GM19328 (cell line): ENCODE results near the gene CAPS.

Experiments
- ATAC-seq: cut with Tn5 transposase; IDR thresholded peaks from one replicate; pipeline ENCODE4 v1.9.1; 2021; ENCODE audit warnings: mild to moderate bottlenecking, moderate library complexity; ENCODE audit not compliant: unreplicated experiment

The CAPS gene

DNA sequence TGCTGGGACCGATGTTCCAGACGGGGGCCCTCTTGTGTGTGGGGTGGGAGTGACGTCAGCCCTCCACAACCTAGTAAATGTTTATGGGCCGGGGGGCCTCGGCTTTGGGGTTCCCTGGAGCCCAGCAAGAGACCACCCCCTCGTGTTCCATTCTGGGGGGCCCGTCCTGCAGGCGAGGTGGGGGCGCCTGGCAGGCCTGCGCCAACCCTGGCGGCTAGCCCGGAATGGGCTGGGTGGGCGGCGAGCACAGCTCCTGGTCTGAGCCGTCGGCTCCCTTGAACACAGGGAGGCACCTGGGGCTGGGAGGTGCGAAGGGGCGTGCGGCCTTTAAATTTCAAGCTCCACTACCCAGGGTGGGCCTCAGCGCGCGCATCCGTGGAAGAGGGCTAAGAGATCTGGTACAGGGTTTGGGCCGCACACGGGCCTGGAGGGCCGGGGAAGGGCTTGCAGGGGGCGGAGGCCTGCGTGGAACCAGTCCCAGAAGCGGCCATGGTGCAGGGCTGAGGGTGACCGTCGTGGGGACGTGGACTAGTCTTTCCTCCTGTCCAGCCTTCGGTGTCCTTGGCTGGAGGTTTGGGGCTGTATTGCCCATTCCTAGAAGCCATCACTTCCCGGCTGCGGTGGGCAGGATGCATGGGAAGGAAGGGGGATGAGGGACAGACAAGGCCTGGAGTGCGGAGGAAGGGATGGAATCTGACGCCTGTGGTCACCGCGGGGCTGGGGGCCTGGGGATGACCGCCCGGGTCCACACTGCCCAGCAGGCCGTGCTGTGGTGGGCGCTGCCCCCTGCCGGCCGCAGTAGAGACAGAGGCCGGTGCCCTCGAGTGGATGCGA lies 21.9 kb upstream of the CAPS start:
- no peak for ATAC-seq

DNA sequence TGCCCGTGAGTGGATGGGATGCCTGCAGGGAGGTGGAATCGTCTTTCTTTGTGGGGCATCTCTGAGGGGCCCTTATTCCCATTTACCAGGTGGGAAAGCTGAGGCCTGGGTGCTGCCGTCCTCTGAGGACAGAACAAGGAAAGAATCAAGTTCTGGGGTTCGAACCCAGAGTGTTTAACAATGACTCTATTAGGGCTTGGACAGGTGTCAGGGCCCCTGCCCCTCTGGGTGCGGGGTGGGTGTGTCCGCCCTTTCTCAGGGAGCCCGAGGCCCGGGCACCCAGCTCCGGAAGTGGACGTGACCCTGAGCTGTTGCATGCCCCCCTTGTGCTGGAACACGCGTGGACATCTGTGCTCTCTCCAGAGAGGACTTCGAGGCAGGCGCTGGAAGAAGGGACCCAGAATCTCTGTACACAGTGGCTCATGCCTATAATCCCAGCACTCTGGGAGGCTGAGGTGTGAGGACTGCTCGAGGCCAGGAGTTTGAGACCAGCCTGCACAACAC lies 21.2 kb upstream of the CAPS start:
- ATAC-seq, result no peak

DNA sequence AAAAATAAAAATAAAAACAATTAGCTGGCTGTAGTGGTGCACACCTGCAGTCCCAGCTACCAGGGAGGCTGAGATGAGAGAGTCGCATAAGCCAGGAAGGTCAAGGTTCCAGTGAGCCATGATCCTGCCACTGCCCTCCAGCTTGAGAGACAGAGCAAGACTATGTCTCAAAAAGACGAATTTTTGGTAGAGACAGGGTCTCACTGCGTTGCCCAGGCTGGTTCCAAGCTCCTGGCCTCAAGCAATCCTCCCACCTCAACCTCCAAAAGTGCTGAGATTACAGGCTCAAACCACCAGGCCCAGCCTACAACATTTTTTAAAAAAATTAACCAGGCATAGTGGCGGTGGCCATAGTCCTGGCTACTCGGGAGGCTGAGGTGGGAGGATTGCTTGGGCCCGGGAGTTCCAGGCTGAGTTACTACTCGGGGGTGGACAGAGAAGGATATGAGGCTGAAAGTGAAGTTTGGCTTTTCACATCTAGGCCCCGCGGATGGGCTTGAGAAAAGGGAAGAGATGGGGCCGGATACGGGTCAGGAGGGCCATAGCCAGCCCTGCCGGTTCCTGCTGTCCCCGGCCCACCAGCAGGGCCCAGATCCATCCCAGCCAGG lies 20.7 kb upstream of the CAPS start:
- no peak for ATAC-seq

DNA sequence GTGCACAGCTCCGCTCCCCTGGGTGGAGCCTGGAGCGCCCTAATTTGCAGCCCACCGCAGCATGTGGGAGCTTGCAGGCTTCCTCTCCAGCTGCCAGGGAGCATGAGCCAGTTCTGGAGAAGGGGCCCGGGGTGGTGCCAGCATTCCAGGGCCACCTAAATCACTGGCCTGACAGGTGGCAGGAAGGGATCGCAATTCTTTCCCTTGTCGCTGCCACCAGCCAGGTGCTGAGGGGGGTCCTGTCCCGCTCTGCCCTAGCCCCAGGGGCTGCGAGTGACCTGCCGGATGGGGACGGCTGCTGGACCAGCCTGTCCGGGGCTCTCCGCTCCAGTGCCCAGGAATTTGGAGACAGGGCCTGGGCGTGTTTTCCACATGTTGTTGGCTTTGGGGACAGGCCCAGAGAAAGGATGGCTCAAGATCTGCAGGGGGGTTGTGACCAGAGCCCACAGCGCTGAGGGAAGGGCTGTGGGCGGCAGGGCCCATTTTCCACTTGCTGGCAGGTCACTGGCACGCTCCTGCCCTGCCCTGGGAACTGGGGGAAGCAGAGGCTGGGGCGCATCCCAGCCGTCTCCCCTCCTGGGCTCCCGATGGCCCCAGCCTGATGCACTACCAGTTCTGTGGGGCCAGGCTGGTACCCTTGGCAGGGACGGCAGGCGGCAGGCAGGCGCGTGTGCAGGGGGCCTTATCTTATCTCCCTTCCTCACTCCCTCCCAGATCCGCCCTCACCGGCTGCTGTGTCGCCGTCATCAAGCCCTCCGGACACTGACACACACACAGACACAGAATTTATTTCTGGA lies 19.9 kb upstream of the CAPS start:
- no peak for ATAC-seq

DNA sequence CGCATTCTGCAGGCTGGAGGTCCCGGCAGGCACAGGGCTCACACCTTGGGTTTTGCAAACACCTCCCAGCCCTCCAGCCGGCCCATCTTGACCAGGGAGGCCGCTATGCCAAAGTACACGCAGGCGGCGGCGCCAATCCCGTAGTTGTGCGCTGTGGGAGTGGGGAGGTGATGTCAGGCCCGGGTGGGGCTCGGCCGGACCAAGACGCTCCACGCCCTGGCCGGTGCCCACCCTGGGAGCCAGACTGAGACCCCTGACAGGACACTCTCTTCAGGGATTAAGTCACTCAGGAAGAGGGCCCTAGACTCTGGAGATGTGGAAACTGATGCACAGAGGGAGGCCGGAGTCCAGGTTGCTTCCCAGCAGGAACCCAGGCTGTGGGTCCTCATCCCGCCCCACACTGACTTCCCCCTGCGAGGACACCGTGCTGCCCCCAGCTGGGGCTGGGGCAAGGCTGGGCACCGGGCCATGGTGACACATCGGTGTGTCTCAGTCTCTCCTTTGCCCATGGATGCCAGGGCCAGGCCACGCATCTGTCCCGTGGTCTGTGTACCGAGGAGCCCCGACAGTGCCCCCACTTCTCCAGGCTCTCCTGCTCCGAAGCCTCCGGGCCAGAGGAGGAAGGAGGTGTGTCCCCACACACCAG lies 19.2 kb upstream of the CAPS start:
- no peak for ATAC-seq

DNA sequence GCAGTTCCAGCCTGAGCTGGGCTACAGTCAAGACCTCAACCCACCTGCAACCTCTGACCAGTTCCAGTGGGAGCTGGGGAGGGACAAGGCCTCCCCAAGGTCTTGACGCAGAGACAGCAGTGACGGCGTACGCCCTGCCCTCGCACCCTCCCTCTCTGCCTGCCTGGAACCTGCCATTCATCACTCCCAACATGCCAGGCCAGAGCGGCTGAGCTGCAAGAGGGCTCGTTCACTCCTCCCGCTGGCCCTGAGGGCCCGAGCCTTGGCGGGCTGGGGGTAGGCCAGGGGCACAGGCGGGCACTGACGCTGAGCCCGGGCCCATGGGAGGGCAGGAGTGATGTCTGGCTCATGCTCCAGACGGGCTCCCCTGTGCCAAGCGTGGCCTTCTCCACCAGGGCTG lies 18.6 kb upstream of the CAPS start:
- ATAC-seq, result no peak

DNA sequence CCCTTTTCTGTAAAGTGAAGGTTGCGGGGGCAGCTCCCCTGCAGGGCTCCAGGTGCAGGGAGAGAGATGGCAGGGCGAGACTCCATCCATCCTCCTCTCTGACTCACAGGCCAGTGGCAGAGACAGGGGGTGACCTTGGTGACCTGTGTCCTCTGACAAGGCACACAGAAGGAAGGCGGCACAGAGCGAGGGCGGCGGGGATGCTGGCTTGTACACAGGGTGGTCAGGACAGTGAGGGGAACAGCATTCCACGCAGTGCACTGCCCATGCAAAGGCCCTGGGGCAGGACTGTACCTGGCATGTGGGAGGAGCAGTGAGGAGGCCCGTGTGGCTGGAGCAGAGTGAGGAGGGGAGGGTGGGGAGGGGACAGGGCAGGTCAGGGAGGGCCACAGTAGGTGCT lies 18.2 kb upstream of the CAPS start:
- no peak for ATAC-seq

DNA sequence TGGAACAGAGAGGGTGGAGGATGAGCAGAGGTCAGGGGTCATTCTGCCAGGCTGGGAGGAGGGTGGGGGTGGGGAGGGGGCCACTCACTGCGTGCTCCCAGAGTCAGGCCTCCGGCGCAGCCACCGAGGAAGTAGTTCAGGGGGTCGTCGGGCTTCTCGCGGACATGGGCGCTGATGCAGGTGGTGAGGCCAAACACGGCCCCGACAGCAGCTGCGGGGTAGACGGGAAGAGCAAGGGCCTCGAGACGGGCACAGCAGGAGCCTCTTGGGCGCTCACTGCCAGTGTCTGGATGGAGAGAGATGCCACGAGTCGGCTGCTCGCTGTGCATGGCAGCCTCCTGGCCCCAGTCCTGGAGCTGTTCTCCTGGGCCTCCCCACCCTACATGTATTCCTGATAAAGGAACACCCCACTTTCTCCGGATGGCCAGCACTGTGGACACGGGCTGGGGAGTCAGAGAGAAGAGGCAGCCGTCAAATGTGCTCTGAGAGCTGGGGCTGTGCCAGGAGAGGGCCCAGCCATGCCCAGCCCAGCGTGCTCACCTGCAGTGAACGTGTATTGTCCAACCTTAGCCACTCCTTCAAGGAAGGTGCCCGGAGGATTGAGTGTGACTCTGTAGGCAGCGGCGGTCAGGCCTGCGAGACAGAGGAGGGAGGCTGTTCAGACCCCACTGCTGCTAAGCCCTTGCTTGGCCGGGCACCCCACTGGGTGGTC lies 17.5 kb upstream of the CAPS start:
- ATAC-seq, result no peak

DNA sequence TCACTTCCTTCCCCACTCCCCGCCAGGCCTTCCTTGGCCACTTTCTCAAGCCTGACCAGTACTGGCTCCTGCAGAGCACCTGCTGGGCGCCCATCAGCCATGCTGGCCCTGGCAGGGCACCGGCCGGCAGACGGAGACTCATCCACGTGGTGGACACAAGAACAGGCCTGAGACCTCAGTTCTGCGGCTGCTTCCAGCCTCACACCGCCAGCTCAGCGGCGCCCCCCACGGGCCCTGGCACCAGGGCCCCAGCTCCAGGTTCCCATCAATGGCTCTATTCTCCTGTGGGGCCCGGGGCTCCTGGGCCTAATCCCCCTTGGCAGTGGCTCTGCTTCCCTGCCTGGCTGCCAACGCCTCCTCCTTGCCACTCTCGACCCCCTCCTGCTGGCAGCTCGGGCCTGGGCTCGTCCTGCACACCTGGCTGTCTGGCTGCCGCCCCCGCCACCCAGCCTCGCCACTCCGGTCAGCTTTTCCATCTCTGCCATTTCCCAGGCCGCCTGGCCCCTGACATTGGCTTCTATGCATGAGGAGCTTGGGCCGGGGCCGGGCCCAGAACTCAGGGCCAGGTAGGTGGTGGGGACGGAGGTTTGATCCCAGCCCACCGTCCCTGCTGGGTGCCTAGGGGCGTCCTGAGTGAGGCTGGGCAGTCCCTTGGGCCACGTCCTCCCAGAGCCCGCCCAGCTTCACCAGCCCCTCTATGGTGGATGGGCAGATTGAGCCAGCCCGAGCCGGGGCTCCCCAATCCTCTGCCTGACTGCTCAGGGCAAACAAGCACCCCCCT lies 16.7 kb upstream of the CAPS start:
- ATAC-seq, result no peak

DNA sequence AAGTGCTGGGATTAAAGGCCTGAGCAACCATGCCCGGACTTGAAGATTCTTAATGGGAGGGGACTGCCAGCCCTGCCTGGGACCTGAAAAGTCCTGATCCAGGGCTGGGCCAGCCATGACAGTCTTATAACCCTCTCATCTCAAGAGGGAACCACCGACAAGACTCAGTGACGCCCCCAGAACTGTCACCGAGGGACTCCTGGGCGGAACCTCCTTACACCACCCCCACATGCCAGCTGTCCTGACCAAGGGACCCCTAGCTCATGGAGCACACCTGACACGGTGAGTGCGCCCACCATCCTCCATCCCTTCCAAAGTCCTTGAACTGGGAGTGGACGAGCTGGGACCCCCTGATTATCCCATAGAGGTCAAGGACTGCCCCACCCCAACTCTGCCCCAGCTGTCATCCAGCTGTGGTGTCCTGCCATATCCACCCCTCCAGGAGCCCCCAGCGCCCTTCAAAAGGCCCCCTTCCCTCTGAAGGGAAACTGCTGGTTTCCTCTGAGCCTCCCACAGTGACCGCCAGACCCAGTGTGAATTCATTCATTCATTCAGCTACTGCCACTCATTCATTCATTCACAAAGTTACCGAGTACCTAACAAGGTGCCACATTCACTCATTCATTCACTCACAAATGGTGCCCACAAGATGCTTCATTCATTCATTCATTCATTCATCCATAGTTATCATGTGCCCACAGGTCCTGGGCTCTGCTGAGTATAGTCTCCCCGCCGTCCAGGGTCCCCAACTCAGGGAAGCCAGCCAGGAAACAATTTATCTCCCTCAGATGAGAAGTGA lies 14.1 kb upstream of the CAPS start:
- no peak for ATAC-seq

DNA sequence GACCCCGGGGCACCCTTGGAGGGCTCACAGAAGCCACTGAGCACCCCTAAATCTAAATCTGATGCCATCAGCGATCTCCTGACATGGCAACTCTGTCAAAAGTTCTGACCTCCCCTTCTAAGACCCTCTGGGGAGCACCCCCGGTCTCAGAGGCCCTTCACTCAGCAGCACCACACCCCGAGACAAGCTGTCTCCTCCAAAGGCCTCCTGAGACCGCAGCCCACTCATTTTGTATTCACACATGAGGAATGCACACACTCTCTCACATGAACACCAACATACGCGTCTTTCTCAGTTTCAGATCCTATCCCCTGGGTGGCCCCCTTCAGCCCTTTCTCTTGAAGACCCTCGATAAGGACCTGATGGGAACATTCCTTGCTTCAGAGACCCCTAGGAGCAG lies 13.1 kb upstream of the CAPS start:
- ATAC-seq, result no peak

DNA sequence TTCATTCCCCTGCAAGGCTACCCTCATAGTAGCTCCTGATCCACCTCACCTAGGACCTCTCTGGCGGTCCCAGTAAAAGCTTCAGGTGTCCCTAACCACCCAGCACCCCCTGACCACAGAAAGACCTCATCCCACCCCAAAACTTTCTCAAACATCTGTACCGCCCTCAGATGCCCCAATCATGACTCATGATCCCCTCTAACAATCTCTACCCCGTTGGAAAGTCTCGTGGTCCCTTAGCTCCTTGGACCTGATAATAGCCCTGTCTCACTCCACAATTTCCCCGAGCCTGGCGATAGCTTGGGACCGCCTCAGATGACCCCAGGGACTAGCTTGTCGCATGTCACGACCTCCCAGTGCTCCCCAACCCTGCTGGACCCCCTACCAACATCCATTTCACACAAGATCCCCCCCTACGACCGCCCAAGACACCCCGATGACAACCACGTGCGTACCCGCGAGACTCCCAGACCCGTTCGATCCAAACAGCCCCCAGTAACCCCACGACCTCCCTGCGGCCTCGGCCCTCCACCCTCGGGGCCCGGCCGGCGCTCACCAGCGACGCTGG lies 10.9 kb upstream of the CAPS start:
- no peak for ATAC-seq

DNA sequence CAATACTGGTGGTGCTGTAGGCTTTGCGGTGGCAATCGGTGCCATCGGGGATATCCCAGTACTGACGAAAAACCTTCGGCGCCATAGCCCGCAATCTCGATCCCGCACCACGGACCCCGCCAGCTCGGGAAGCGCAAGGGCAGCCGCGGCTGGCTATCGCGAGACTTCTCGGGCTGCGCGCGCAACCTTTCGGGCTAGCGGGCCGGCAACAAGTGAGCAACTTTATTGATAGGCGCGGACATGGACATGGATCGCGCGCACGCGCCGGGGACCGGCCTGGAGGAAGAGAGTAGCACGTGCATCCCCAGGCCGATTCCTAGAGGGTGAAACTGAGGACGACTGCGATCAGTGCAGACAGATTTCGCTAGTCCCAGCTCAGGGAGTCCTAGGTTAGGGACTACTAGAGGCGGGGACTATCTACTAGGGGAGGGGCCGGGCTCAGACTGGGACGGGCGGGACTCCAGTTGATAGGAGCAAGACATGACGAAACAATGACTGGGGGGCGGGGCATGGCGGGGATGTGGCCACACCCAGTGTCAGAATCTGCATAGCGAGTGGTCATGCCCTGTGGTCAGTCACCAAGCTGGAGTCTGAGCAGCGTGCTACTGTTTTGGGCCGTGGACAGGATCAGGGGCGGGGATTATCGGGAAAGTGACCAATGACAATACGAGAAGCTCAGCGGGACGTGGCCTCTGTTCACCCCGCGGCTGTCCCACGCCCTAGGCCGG lies 10.3 kb upstream of the CAPS start, which contains the start of gene NDUFA11:
Gene NDUFA11, minus strand, starts transcription at position 167 of the 728 bp plus-strand sequence. Its CDS starts 82 bp downstream, at position 85.
- ATAC-seq, result peak; percentile 33

DNA sequence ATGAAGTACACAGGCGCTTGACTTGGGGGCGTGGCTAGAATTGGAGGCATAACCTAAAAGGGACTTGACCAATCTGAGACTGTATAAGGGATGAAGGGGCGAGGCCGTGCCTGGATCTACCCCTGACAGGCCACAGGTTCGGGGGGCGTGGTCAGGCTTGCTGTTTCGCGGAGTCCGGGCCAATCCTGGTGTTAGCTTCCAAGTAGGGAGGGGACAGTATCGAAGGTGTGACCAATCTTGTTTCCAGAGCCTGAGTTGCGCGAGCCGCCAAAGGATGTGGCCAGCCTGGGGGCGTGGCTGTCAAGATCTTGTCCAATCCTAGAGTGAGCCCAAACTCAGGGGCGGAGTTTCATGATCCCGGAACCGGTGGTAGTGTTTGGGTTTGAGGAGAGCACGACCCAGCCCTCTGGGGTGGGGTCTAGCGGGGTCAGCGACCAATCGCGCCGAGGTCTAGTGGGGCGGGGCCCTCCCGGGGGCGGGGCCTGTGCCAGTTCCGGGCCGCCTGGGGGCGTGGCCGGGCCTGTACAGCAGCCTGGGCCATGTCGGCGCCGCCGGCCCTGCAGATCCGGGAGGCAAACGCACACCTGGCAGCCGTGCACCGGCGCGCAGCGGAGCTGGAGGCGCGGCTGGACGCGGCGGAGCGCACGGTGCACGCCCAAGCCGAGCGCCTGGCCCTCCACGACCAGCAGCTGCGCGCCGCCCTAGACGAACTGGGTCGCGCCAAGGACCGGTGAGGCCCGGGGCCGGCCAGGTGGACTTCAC lies 9.5 kb upstream of the CAPS start, which contains the start of gene VMAC:
Gene VMAC, plus strand, starts transcription at position 521 of the 762 bp plus-strand sequence. Its CDS starts 19 bp downstream, at position 540.
- peak; percentile 79 for ATAC-seq

DNA sequence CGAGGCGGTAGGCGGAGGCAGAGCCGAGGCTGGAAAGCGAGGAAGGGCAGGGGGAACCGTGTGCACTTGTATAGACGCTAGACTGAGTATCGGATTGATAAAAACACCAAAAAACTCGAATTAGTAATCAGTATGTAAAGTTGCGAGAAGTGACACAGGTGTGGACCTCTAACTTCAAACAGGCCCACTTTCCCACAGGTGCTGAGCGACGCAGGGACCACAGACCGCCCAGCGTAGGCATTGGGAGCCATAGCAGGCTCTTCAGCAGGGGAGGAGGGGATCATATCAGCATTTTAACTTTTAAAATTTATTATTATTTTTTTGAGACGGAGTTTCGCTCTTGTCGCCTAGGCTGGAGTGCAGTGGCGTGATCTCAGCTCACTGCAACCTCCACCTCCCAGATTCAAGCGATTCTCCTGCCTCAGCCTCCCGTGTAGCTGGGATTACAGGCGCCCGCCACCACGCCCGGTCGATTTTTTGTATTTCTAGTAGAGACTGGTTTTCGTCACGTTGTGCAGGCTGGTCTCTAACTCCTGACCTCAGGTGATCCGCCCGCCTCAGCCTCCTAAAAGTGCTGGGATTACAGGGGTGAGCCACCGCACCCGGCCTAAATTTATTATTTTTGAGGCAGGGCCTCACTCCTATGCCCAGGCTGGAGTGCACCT lies 8.8 kb upstream of the CAPS start:
- ATAC-seq, result no peak

DNA sequence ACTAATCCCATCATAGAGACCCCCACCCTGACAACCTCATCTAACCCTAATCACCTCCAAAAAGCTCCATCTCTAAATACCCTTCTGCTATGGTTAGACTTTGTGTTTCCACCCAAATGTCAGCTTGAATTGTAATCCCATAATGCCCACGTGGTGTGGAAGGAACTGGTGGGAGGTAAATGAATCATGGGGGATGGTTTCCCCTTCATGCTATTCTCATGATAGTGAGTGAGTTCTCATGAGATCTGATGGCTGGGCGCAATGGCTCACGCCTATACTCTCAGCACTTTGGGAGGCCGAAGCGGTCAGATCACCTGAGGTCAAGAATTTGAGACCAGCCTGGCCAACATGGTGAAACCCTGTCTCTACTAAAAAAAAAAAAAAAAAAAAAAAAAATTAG lies 6.8 kb upstream of the CAPS start:
- no peak for ATAC-seq
